HepG2 (cell line): Measurements from ENCODE around the gene UBE2QL1. TPM values are rescaled to one million over a fixed set of nuclear protein-coding genes. Genes with fewer than 3 reads are reported as not detected.

ENCODE experiments used
- ATAC-seq: fragments of 200-7000 bp; cut with Tn5 transposase; 3 replicates; pipeline ENCODE4 v1.9.1; 2020; ENCODE audit warnings: mild to moderate bottlenecking, moderate library complexity
- BruUV-seq: library from RNA; stranded (reverse); fragments of 400-500 nt; replicated peaks from 2 replicates; lab custom pipeline; 2021; lab: Mats Ljungman, UMichigan
- CTCF ChIA-PET: fragments of 300-600 bp; formaldehyde crosslinking; extraction: SDS; loops from one replicate; lab custom pipeline; 2021; ENCODE audit warnings: low total read pairs, inconsistent platforms, low intra/inter-chr PET ratio; lab: Yijun Ruan, JAX
- POLR2A ChIA-PET: fragments of 350-600 bp; sonication (Branson Sonifier 250); formaldehyde crosslinking; loops from one replicate; lab custom pipeline; 2020; ENCODE audit warnings: antibody characterized with exemption, inconsistent platforms; lab: Yijun Ruan, JAX
- DNase-seq: peaks from one replicate; pipeline ENCODE4 v3.0.0-alpha.2; 2015; ENCODE audit warnings: low spot score
- FAIRE-seq: peaks from 3 replicates; lab custom pipeline; 2011; peaks lifted over from hg19 to GRCh38; lab: Jason Lieb, UNC
- H2AFZ ChIP-seq: one replicate; pipeline ENCODE4 v1.6.1; 2011; ENCODE audit warnings: low read length, inconsistent platforms
- H3K27ac ChIP-seq: fragments of 300-600 bp; 3 replicates; pipeline ENCODE4 v1.8.0; 2011; ENCODE audit warnings: mixed run types, mild to moderate bottlenecking, mixed read lengths, low read length, inconsistent platforms; ENCODE audit not compliant: insufficient read depth; ENCODE audit errors: extremely low read length
- H3K27me3 ChIP-seq, 2 experiments: fragments of 200-600 bp in 1 of 2; 2 replicates in 1 of 2; 3 replicates in 1 of 2; pipeline versions ENCODE4 v1.6.0 to v1.8.0; 2011; ENCODE audit warnings: low read length in 2 of 2, mild to moderate bottlenecking in 2 of 2, moderate library complexity in 2 of 2, inconsistent platforms in 1 of 2; ENCODE audit not compliant: insufficient read depth in 2 of 2, control insufficient read depth in 1 of 2
- H3K36me3 ChIP-seq, 2 experiments: fragments of 200-600 bp in 1 of 2; replicated peaks in 1 of 2; 2 replicates in 1 of 2; 3 replicates in 1 of 2; pipeline versions ENCODE4 v1.5.1 to v1.8.0; 2011; ENCODE audit warnings: low read length in 2 of 2, inconsistent platforms in 1 of 2; ENCODE audit not compliant: insufficient read depth in 2 of 2, control insufficient read depth in 1 of 2
- H3K4me1 ChIP-seq: 2 replicates; pipeline ENCODE4 v1.5.1; 2012; ENCODE audit warnings: low read length, inconsistent platforms; ENCODE audit not compliant: insufficient read depth
- H3K4me2 ChIP-seq: 2 replicates; pipeline ENCODE4 v1.6.0; 2011; ENCODE audit warnings: low read depth, low read length, inconsistent platforms
- H3K4me3 ChIP-seq, 3 experiments: fragments of 200-600 bp in 1 of 3; sonication (generic), shearing (Covaris generic) in 1 of 3; replicated peaks in 1 of 3; 2 replicates each; pipeline ENCODE4 v1.5.1; 2011 to 2016; ENCODE audit warnings: low read length in 3 of 3, inconsistent platforms in 2 of 3, low read depth in 2 of 3, mild to moderate bottlenecking in 2 of 3, control low read depth in 1 of 3, mixed read lengths in 1 of 3; ENCODE audit not compliant: insufficient read depth in 1 of 3
- H3K79me2 ChIP-seq: one replicate; pipeline ENCODE4 v1.6.1; 2011; ENCODE audit warnings: low read length, inconsistent platforms; ENCODE audit not compliant: insufficient read depth
- H3K9ac ChIP-seq: 2 replicates; pipeline ENCODE4 v1.6.0; 2011; ENCODE audit warnings: mild to moderate bottlenecking, low read depth, low read length, inconsistent platforms; ENCODE audit not compliant: insufficient read depth
- H3K9me3 ChIP-seq: 2 replicates; pipeline ENCODE4 v1.5.1; 2012; ENCODE audit warnings: mild to moderate bottlenecking, low read length
- H4K20me1 ChIP-seq: 2 replicates; pipeline ENCODE4 v1.6.0; 2011; ENCODE audit warnings: inconsistent platforms, mild to moderate bottlenecking, low read length, moderate library complexity; ENCODE audit not compliant: insufficient read depth
- FOXC1 ChIP-seq: sonication (generic); formaldehyde crosslinking; IDR thresholded peaks from 2 replicates; pipeline ENCODE4 v1.8.0; 2022; ENCODE audit warnings: mild to moderate bottlenecking, missing genetic modification reagents, borderline replicate concordance
- GZF1 ChIP-seq: sonication (generic); formaldehyde crosslinking; IDR thresholded peaks from 2 replicates; pipeline ENCODE4 v1.5.1; 2020; ENCODE audit warnings: mild to moderate bottlenecking, missing genetic modification reagents
- NPAS2 ChIP-seq: sonication (generic); formaldehyde crosslinking; IDR thresholded peaks from 2 replicates; pipeline ENCODE4 v1.8.0; 2022; ENCODE audit warnings: mild to moderate bottlenecking, missing genetic modification reagents, borderline replicate concordance
- RXRB ChIP-seq: IDR thresholded peaks from 2 replicates; pipeline ENCODE4 v1.6.1; 2016; ENCODE audit warnings: borderline replicate concordance, missing genetic modification reagents, missing compliant biosample characterization
- SMC3 ChIP-seq: IDR thresholded peaks from 2 replicates; pipeline ENCODE4 v1.6.1; 2011; ENCODE audit warnings: low read length, improper control_type of control experiment
- SRSF1 ChIP-seq: fragments of 200-400 bp; formaldehyde crosslinking; optimal IDR thresholded peaks from 2 replicates; pipeline ENCODE3; 2017; ENCODE audit warnings: mild to moderate bottlenecking, low read depth, low read length, moderate library complexity
- ZBTB7A ChIP-seq: sonication (generic); formaldehyde crosslinking; IDR thresholded peaks from 2 replicates; pipeline ENCODE4 v1.8.0; 2022; ENCODE audit warnings: mild to moderate bottlenecking, missing genetic modification reagents
- ZFP36 ChIP-seq: fragments of 150-350 bp; IDR thresholded peaks from 2 replicates; pipeline ENCODE4 v1.6.1; 2018; ENCODE audit warnings: borderline replicate concordance, low read length, low read depth; ENCODE audit not compliant: partially characterized antibody
- ZFP62 ChIP-seq: sonication (generic); formaldehyde crosslinking; IDR thresholded peaks from 2 replicates; pipeline ENCODE4 v1.4.0; 2020; ENCODE audit warnings: missing genetic modification reagents
- ZNF10 ChIP-seq: sonication (generic); formaldehyde crosslinking; IDR thresholded peaks from 2 replicates; pipeline ENCODE4 v1.4.0; 2020; ENCODE audit warnings: mild to moderate bottlenecking, low read depth, missing genetic modification reagents, borderline replicate concordance
- ZNF12 ChIP-seq: sonication (generic); formaldehyde crosslinking; IDR thresholded peaks from 2 replicates; pipeline ENCODE4 v1.5.0; 2020; ENCODE audit warnings: missing genetic modification reagents
- ZNF264 ChIP-seq: sonication (generic); formaldehyde crosslinking; IDR thresholded peaks from 2 replicates; pipeline ENCODE4 v1.4.0; 2020; ENCODE audit warnings: missing genetic modification reagents
- ZNF30 ChIP-seq: sonication (generic); formaldehyde crosslinking; IDR thresholded peaks from 2 replicates; pipeline ENCODE4 v1.5.0; 2020; ENCODE audit warnings: mild to moderate bottlenecking, missing genetic modification reagents
- ZNF367 ChIP-seq: sonication (generic); formaldehyde crosslinking; IDR thresholded peaks from 2 replicates; pipeline ENCODE4 v1.4.0; 2020; ENCODE audit warnings: missing genetic modification reagents, borderline replicate concordance
- whole genome bisulfite sequencing: methylation state at CpG from one replicate; pipeline ENCODE4 v1.1.6; 2017; ENCODE audit warnings: low lambda C conversion rate; 5-methylcytosine and 5-hydroxymethylcytosine counted together
- in situ Hi-C: cut with HindIII; loops from 2 replicates; pipeline ENCODE4 v1.10.0; 2017; ENCODE audit warnings: low pct_unique_long_range_greater_than_20kb; ENCODE audit not compliant: extremely low pct_ligation_motif_present
- intact Hi-C: fragments of 100-400 bp; cut with micrococcal nuclease; formaldehyde crosslinking; loops from one replicate; pipeline ENCODE4 v1.10.0; 2022; ENCODE audit not compliant: unreplicated experiment
- polyA plus RNA-seq, 8 experiments: library from polyadenylated mRNA; depleted of rRNA in 3 of 8; stranded (reverse) in 7 of 8; unstranded in 1 of 8; fragments of >200 nt; fragmentation: Illumina TruSeq in 4 of 8; extraction: Trizol in 4 of 8; gene quantifications; 2 replicates each; pipeline versions ENCODE4 v1.2.1 to v1.2.3, GENCODE V29; 2011 to 2016; ENCODE audit warnings: low read depth in 4 of 8, missing spikeins in 1 of 8, mixed read lengths in 1 of 8; ENCODE audit not compliant: insufficient read depth in 1 of 8
- total RNA-seq, 5 experiments: library from RNA; depleted of rRNA; stranded (reverse); fragments of >200 nt; fragmentation: Illumina TruSeq; extraction: Trizol; gene quantifications; 2 replicates each; pipeline ENCODE4 v1.2.3, GENCODE V29; 2016; ENCODE audit warnings: low read depth in 1 of 5
- TF ChIP-seq, protein P1 (sequence below): conservative IDR thresholded peaks from 2 replicates; pipeline ENCODE4 v1.6.1; 2018; ENCODE audit warnings: missing genetic modification reagents
- TF ChIP-seq, protein P2 (sequence below): sonication (generic); formaldehyde crosslinking; IDR thresholded peaks from 2 replicates; pipeline ENCODE4 v1.5.1; 2020; ENCODE audit warnings: mild to moderate bottlenecking, missing genetic modification reagents, borderline replicate concordance

UBE2QL1 gene
- total and polyA plus RNA-seq, 2 of the 13 experiments (the other 11 are each of a cell fraction or from before 2014, with no cell fraction given): not detected

DNA sequence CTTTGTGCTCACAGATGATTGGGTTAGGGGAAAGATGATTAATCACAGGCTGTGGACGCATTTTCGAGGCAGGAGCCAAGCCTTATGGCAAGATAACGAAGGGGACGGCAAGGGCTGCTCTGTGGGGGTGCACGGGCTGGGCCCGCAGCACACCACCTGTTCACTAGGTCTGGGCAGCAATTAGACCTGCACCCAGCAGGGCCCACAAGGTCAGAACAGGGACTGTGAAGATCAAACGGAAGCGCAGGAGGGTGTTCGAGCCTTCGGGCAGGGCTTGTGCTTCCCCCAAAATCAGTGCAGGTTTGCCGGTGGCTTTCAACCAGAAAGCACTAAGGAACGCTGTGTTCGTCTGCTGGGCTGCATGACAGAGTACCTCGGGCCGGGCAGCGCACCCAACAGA lies 73.7 kb downstream of the UBE2QL1 start:
- WGBS: 57% methylated on average over 16 of the region's 16 CpGs
- no peak for DNase-seq
- H3K27me3 ChIP-seq: peaks cover 1 to 7% of the 10 kb centered on the region in 2 experiments; a peak in 1 of 5 replicates
- no peak overlapping the region for H3K27ac ChIP-seq
- H2AFZ ChIP-seq: no peak overlapping the region
- in situ Hi-C loops (no loop called here), intact Hi-C loops (no loop called here)
- ATAC-seq: no peak
- no peaks in the 10 kb centered on the region for H3K4me1 ChIP-seq
- FAIRE-seq: no peak
- H3K79me2 ChIP-seq: no peaks in the 10 kb centered on the region
- no TSS peak for BruUV-seq
- TF ChIP-seq, protein P1, sequence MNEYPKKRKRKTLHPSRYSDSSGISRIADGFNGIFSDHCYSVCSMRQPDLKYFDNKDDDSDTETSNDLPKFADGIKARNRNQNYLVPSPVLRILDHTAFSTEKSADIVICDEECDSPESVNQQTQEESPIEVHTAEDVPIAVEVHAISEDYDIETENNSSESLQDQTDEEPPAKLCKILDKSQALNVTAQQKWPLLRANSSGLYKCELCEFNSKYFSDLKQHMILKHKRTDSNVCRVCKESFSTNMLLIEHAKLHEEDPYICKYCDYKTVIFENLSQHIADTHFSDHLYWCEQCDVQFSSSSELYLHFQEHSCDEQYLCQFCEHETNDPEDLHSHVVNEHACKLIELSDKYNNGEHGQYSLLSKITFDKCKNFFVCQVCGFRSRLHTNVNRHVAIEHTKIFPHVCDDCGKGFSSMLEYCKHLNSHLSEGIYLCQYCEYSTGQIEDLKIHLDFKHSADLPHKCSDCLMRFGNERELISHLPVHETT (CRISPR knock-in tag): no peak
- no peak for TF ChIP-seq ZFP62
- TF ChIP-seq ZNF264 (CRISPR knock-in tag): no peak
- no peak for TF ChIP-seq ZNF10
- TF ChIP-seq ZNF30 (CRISPR knock-in tag): no peak
- TF ChIP-seq ZFP36: no peak
- TF ChIP-seq ZNF12: no peak
- TF ChIP-seq ZNF367 (CRISPR knock-in tag): no peak
- no peak for TF ChIP-seq SMC3
- no peak for TF ChIP-seq NPAS2
- TF ChIP-seq ZBTB7A (CRISPR knock-in tag): no peak
- TF ChIP-seq, protein P2, sequence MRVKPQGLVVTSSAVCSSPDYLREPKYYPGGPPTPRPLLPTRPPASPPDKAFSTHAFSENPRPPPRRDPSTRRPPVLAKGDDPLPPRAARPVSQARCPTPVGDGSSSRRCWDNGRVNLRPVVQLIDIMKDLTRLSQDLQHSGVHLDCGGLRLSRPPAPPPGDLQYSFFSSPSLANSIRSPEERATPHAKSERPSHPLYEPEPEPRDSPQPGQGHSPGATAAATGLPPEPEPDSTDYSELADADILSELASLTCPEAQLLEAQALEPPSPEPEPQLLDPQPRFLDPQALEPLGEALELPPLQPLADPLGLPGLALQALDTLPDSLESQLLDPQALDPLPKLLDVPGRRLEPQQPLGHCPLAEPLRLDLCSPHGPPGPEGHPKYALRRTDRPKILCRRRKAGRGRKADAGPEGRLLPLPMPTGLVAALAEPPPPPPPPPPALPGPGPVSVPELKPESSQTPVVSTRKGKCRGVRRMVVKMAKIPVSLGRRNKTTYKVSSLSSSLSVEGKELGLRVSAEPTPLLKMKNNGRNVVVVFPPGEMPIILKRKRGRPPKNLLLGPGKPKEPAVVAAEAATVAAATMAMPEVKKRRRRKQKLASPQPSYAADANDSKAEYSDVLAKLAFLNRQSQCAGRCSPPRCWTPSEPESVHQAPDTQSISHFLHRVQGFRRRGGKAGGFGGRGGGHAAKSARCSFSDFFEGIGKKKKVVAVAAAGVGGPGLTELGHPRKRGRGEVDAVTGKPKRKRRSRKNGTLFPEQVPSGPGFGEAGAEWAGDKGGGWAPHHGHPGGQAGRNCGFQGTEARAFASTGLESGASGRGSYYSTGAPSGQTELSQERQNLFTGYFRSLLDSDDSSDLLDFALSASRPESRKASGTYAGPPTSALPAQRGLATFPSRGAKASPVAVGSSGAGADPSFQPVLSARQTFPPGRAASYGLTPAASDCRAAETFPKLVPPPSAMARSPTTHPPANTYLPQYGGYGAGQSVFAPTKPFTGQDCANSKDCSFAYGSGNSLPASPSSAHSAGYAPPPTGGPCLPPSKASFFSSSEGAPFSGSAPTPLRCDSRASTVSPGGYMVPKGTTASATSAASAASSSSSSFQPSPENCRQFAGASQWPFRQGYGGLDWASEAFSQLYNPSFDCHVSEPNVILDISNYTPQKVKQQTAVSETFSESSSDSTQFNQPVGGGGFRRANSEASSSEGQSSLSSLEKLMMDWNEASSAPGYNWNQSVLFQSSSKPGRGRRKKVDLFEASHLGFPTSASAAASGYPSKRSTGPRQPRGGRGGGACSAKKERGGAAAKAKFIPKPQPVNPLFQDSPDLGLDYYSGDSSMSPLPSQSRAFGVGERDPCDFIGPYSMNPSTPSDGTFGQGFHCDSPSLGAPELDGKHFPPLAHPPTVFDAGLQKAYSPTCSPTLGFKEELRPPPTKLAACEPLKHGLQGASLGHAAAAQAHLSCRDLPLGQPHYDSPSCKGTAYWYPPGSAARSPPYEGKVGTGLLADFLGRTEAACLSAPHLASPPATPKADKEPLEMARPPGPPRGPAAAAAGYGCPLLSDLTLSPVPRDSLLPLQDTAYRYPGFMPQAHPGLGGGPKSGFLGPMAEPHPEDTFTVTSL (CRISPR knock-in tag): no peak
- no peak for TF ChIP-seq GZF1 (CRISPR knock-in tag)
- TF ChIP-seq RXRB (CRISPR knock-in tag): no peak
- no peak for TF ChIP-seq SRSF1
- TF ChIP-seq FOXC1 (CRISPR knock-in tag): no peak
- no peaks in the 10 kb centered on the region for H4K20me1 ChIP-seq
- H3K36me3 ChIP-seq: no peaks in the 10 kb centered on the region
- H3K4me3 ChIP-seq: no peak overlapping the region
- ChIA-PET CTCF (no interaction called here), POLR2A (no interaction called here)
- no peak overlapping the region for H3K4me2 ChIP-seq
- H3K9me3 ChIP-seq: no peaks in the 10 kb centered on the region
- no peak overlapping the region for H3K9ac ChIP-seq
